ENCODE measurements around the gene FIS1.
"Not testable (repeated sequence)": the region's sequence is repeated elsewhere in the genome, so short reads cannot be mapped to it uniquely, and the experiment has no call there.

Gene FIS1

DNA sequence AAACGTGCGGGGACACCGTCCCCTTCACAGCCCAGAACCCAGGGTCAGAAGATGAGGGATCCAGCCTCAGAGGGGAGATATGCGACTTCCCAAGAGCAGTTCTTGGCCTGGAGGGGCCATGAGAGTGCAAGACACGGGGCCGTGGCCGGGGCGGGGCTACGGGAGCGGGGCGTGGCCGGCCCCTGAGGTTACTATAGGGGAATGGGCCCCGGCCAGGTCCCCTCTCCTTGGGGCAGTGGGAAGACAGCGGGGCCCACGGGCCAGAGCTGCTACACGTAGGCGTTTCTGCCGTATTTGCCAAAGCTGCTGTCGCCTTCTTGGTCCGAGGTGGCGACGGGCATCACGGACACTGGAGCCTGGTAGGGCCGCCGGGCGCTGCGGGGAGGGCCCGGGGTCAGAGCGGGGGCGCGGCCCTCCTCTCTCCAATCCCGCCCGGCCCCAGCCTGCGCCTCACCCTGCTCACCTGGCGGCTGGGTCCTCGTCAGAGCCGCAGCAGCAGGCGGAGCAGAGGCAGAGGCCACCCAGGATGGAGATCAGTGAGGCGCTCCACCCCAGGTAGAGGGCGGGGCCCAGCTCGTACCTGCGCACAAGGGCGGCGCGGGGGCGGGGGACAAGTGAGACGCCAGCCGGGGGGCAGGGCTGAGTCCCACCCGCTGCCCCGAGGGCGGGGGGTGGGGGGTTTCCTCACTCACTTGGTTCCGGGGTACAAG is 12.6 kb downstream of the FIS1 start:
- peak; percentile 75 for DNase-seq

GRCh38 chr7:101231644-101232043 is 13.2 kb downstream of the FIS1 start:
- DNase-seq = no peak

DNA sequence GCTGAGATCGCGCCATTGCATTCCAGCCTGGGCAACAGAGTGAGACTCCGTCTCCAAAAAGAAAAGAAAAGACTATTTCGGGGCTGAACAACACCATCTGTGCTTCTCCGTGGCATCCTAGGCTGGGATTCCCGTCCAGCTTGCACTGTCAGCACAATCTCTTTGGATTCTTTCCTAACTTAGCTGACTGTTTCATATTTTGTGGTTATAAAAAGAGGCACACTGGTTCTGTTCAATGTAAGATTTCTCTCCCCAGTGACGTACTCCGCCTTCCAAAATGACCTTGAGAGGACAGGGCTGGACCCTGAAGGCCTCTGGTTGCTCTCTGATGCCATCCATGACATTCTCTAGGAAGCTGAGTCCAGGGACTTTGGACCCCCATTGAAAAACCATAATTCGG is 18.2 kb downstream of the FIS1 start:
- DNase-seq = no peak

DNA sequence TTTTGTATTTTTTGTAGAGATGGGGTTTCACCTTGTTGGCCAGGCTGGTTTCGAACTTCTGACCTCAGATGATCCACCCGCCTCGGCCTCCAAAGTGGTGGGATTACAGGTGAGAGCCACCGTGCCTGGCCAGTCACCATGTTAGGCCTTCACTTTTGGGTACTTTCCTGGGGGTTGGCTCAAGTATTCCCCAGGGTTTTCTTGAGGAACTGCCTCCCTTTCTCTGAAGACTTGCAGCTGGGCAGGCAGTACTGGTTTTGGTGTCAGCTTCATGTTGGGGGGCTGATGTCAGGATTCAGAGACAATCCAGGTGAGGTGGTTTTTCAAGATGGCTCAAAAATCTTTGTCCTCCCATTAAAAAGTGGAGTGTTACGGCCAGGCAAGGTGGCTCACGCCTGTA is 19.2 kb downstream of the FIS1 start:
- no peak for DNase-seq

- no peak for DNase-seq
Observed at GRCh38 chr7:101223528-101223927, 21.4 kb downstream of the FIS1 start.

- DNase-seq = no peak
Observed at GRCh38 chr7:101222275-101222830, 22.5 kb downstream of the FIS1 start.

- DNase-seq = no peak
Observed at GRCh38 chr7:101220295-101220694, 24.6 kb downstream of the FIS1 start.

- no peak for DNase-seq
Observed at GRCh38 chr7:101218236-101219125, 26.4 kb downstream of the FIS1 start.

GRCh38 chr7:101217388-101218235 is 27.3 kb downstream of the FIS1 start, which contains the start of the genes PLOD3 and ZNHIT1:
TSS of gene PLOD3 (minus strand) at chr7:101217581. CDS start at chr7:101217274, 307 bp downstream.
TSS of gene ZNHIT1 (plus strand) at chr7:101218165. CDS start at chr7:101218196, 31 bp downstream.
- DNase-seq = peak; percentile 97

DNA sequence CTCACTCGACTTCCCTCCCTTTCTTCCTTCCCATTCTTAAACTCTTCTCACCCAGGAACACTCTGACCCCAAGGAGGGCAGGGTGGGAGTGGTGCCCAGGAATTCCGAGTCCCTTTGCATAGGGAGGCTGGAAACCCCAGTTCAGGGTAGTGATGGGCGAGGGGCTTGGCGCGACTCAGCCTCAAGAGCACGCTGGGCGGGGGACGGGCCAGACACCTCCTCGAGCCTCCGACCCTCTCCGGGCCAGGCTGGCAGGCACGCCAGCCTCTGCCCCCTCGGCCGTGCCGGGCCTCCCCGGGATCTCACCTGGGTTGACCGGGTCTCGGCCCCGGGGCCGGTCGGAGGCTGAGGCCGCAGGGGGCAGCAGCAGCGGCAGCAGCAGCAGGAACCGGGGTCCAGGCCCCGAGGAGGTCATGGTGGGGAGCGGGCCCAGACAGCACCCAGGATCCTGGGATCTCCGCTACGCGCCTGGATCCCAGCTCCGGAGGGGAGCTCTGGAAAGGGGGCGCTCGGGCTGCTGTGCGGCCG is 28.0 kb downstream of the FIS1 start:
- DNase-seq = no peak

DNA sequence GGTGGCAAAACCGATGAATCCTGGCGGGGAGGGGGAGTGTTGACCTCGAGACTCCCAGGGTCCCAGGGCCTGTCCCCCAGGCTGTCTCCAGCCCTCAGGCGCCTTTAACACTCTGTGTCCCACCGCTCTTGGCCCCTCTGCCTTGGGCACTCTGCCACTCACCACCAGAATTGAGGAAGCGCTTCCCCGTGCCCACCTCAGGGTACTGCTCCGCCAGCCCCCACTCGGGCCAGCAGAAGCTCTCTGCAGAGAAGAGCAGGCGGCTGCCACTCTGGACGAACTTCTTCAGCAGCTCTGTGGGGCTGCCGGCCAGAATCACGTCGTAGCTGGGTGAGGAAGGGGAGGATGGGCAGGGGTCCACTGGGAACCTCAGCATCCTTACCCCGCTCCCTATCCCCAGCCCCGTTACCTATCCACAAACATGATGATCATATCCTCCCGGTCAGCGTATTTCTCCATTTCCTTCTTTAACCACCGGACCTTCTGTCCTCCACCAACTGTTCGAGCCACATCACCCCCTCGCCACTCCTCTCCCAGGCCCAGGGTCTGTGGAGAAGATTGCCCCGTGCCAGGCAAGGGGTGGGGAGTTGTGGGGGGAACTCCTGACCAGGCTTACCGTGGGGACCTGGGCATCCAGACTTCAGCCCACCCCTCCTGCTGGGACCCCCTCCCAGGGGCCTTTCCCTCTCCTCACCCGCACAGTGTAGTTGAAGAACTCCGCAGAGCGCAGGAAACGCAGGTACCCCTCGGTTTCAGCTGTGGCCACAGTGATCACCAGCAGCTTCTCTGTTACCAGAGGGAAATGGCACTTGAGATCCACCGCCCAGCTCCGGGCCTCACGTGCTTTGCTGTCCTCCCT is 28.7 kb downstream of the FIS1 start:
- no peak for DNase-seq

GRCh38 chr7:101212014-101212413 is 32.9 kb downstream of the FIS1 start:
- DNase-seq = no peak

DNA sequence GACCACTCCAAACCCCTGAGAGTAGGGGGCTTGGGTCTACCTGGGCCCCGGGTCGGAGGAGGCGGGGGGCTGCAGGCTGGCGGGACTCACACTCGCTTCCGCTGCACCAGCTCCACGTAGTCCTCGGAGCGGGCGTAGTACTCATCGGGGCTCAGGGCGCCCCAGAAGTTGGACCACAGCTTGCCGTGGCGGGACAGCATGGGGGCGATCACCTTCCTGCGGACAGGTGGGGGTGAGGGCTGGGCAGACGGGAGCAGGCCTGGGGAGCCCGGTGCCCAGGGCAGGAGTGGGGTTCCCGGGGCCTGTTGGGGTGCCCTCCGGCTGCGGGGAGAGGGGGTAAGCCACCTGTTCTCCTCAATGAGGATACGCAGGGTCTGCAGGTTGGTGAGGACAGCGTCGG is 33.4 kb downstream of the FIS1 start:
- DNase-seq = no peak

GRCh38 chr7:101210143-101210542 is 34.7 kb downstream of the FIS1 start:
- no peak for DNase-seq

GRCh38 chr7:101208794-101209193 is 36.1 kb downstream of the FIS1 start:
- no peak for DNase-seq

- no peak for DNase-seq
Observed at GRCh38 chr7:101207459-101207858, 37.4 kb downstream of the FIS1 start.

DNA sequence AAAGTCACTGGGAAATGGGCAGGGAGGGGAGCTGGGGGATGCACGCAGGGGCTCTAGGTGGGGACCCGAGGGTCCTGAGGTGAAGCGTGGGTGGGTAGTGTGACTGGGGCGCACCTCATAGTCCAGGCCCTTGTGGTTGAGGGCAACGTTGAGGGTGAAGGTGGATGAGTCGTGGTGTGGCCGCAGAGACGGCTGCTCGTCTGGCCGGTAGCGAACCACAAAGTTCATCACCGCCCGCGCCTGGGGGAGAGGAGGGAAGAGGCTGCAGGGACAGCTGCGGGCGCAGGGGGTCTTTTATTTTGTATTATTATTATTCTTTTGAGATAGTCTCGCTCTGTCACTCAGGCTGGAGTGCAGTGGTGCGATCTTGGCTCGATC is 38.2 kb downstream of the FIS1 start:
- DNase-seq = no peak

DNA sequence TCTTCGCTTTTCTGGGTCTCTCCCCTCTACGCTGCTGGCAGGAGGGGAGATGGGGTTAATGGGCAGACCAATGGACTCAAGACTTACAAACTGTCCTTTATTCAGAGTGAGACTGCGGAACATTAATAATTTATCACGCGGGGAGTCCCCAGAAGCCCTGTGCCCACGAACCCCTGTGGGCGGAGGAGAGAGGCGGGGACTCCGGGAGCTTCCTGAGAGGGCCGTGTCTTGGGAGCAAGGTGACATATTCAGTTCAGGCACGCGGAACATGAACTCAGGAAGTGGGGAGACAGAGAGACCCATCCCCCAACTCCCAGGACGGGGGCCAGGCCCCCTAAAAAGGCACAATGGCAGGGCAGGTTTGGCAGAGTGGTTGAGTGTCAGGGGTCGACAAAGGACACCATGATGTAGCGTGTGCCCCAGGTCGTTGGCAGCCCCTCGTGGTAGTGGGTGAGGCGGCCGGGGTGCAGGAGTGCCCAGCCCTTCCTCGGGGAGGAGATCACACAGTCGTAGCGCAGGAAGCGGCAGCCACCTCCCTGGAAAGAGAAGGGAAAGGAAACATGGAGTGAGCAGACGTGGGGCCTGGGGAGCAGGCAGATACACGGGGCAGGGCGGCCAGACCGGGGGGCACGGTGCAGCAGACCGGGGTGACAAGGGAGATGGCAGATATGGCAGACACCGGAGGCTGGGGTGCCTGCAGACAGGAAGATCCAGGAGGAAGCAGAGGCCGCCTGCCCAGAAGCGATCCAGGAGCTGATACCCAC is 38.8 kb downstream of the FIS1 start:
- DNase-seq = no peak

DNA sequence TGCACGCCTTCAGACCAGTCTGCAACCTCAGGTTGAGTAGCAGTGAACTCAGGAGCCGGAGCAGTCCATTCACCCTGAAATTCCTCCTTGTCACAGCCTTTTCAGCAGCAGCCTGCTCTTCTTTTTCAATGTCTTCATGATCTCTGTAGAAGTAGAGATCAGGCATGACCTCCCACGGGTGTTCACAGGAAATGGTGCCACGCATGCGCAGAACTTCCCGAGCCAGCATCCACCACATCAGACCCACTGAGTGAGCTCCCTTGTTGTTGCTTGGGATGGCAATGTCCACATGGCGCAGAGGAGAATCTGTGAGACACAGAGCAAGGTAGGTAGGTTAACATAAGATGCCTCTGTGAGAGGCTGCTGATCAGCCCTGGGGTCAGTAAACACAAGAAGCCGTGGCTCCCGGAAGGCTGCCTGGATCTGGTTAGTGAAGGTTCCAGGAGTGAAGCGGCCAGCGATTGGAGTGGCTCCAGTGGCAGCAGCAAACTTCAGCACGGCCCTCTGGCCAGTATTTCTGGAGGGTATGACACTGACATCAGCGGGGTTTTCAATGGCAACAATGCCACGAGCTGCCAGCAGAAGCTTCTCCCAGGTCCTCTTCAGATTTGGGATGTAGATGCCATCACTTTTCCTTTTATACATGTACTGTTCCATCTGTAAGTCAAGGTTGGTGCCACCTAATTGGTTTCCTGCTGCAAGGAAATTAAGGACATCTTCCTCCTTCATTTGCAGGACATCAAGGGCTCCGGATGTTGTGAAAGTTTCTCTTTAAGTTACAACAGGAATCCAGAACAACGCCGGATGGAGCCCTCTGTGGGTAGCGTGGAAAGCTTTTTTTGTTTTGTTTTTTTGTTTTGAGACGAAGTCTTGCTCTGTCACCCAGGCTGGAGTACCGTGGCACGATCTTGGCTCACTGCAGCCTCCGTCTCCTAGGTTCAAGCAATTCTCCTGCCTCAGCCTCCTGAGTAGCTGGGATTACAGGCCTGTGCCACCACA is 40.8 kb downstream of the FIS1 start:
- not testable (repeated sequence) for DNase-seq

DNA sequence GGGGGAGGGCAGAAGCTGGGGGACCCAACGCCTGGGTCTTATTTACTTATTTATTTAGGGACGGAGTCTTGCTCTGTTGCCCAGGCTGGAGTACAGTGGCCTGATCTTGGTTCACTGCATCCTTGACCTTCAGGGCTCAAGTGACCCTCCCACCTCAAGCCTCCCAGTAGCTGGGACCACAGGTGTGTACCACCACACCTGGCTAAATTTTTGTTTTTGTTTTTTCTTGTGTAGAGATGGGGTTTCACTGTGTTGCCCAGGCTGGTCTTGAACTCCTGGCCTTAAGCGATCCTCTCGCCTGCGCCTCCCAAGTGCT is 42.3 kb downstream of the FIS1 start:
- DNase-seq = no peak

Data from NCI-H1105 treated with DMSO at 0.1 percent for 48 hours (cell line).